CD14-positive monocyte (primary cell): Measurements from ENCODE around the gene ZEB2. TPM values are rescaled to one million over a fixed set of nuclear protein-coding genes. Genes with fewer than 3 reads are reported as not detected.

Experiments used
- DNase-seq, 3 donors: peaks; one replicate each; pipeline ENCODE4 v3.0.0-alpha.2; 2011 to 2022
- H2AFZ ChIP-seq: 2 replicates; pipeline ENCODE4 v1.6.0; 2012; ENCODE audit warnings: mild to moderate bottlenecking, low read depth, low read length, inconsistent platforms; ENCODE audit not compliant: insufficient read depth, poor library complexity, severe bottlenecking
- H3K27ac ChIP-seq, 2 donors: 1 replicate in 1 of 2; 2 replicates in 1 of 2; pipeline ENCODE4 v1.5.1; 2012 to 2013; ENCODE audit warnings: low read length in 2 of 2, control low read depth in 1 of 2, inconsistent platforms in 1 of 2, low read depth in 1 of 2, mild to moderate bottlenecking in 1 of 2
- H3K27me3 ChIP-seq, 2 donors: one replicate each; pipeline versions ENCODE4 v1.6.0 to v1.6.1; 2011 to 2013; ENCODE audit warnings: low read length in 2 of 2; ENCODE audit not compliant: control insufficient read depth in 2 of 2, insufficient read depth in 2 of 2
- H3K36me3 ChIP-seq, 2 donors: replicated peaks in 1 of 2; 1 replicate in 1 of 2; 2 replicates in 1 of 2; pipeline versions ENCODE4 v1.5.1 to v1.6.1; 2012 to 2013; ENCODE audit warnings: low read length in 2 of 2, control low read depth in 1 of 2, inconsistent platforms in 1 of 2, mild to moderate bottlenecking in 1 of 2; ENCODE audit not compliant: insufficient read depth in 2 of 2, control insufficient read depth in 1 of 2
- H3K4me1 ChIP-seq, 2 donors: 1 replicate in 1 of 2; 2 replicates in 1 of 2; pipeline versions ENCODE4 v1.5.1 to v1.6.1; 2012 to 2013; ENCODE audit warnings: low read length in 2 of 2, control low read depth in 1 of 2, inconsistent platforms in 1 of 2, mild to moderate bottlenecking in 1 of 2, moderate library complexity in 1 of 2; ENCODE audit not compliant: insufficient read depth in 2 of 2, control insufficient read depth in 1 of 2
- H3K4me2 ChIP-seq: replicated peaks from 2 replicates; pipeline ENCODE3; 2012; ENCODE audit warnings: low read length, moderate library complexity, mild to moderate bottlenecking; ENCODE audit not compliant: poor library complexity, severe bottlenecking; ENCODE audit errors: extremely low read depth
- H3K4me3 ChIP-seq, 3 experiments: fragments of 200-600 bp in 1 of 3; sonication (generic) in 1 of 3; replicated peaks in 1 of 3; 1 replicate in 2 of 3; 2 replicates in 1 of 3; pipeline ENCODE4 v1.5.1; 2011 to 2013; ENCODE audit warnings: low read length in 3 of 3, mild to moderate bottlenecking in 3 of 3, control low read depth in 2 of 3, low read depth in 2 of 3, inconsistent platforms in 1 of 3, moderate library complexity in 1 of 3
- H3K79me2 ChIP-seq: 2 replicates; pipeline ENCODE4 v1.6.0; 2012; ENCODE audit warnings: mild to moderate bottlenecking, control low read depth, inconsistent platforms, low read length, moderate library complexity; ENCODE audit not compliant: insufficient read depth
- H3K9ac ChIP-seq: 2 replicates; pipeline ENCODE4 v1.6.0; 2017; ENCODE audit warnings: low read length, mild to moderate bottlenecking; ENCODE audit not compliant: insufficient read depth, poor library complexity, severe bottlenecking
- H3K9me3 ChIP-seq, 2 donors: replicated peaks in 1 of 2; 1 replicate in 1 of 2; 2 replicates in 1 of 2; pipeline versions ENCODE4 v1.5.1 to v1.6.1; 2012 to 2013; ENCODE audit warnings: low read length in 2 of 2, control low read depth in 1 of 2; ENCODE audit not compliant: control insufficient read depth in 1 of 2, insufficient read depth in 1 of 2
- H4K20me1 ChIP-seq: 2 replicates; pipeline ENCODE4 v1.6.0; 2012; ENCODE audit warnings: mild to moderate bottlenecking, low read length, control low read depth, moderate library complexity; ENCODE audit not compliant: insufficient read depth
- H3K27ac Mint-ChIP-seq, 7 donors: one replicate each; pipeline ENCODE4 v1.8.0; 2020; ENCODE audit warnings: mild to moderate bottlenecking in 7 of 7, mixed read lengths in 7 of 7, moderate library complexity in 6 of 7, inconsistent platforms in 2 of 7
- H3K27me3 Mint-ChIP-seq, 3 donors: one replicate each; pipeline ENCODE4 v1.8.0; 2021 to 2022; ENCODE audit warnings: low read depth in 3 of 3, mild to moderate bottlenecking in 3 of 3, mixed read lengths in 3 of 3, moderate library complexity in 3 of 3, inconsistent platforms in 1 of 3
- H3K36me3 Mint-ChIP-seq, 2 donors: one replicate each; pipeline ENCODE4 v1.8.0; 2020; ENCODE audit warnings: mixed read lengths in 2 of 2, inconsistent platforms in 1 of 2, mild to moderate bottlenecking in 1 of 2
- H3K4me1 Mint-ChIP-seq: one replicate; pipeline ENCODE4 v1.8.0; 2020; ENCODE audit warnings: mild to moderate bottlenecking, mixed read lengths
- H3K4me3 Mint-ChIP-seq, 2 donors: one replicate each; pipeline ENCODE4 v1.8.0; 2020; ENCODE audit warnings: mild to moderate bottlenecking in 2 of 2, mixed read lengths in 2 of 2, moderate library complexity in 1 of 2
- H3K9me3 Mint-ChIP-seq, 7 donors: one replicate each; pipeline ENCODE4 v1.8.0; 2020 to 2022; ENCODE audit warnings: mixed read lengths in 7 of 7, mild to moderate bottlenecking in 6 of 7, moderate library complexity in 6 of 7, inconsistent platforms in 2 of 7
- WGBS: methylation state at CpG from one replicate; pipeline ENCODE4 v1.1.5; 2013; ENCODE audit warnings: missing lambda C conversion rate; ENCODE audit not compliant: insufficient coverage; 5-methylcytosine and 5-hydroxymethylcytosine counted together
- intact Hi-C, 2 donors: fragments of 100-400 bp; cut with micrococcal nuclease; formaldehyde crosslinking; loops; one replicate each; pipeline versions ENCODE4 v1.15.0 to v1.15.1; 2023
- polyA plus RNA-seq, 3 donors: library from polyadenylated mRNA; depleted of rRNA in 1 of 3; unstranded in 2 of 3; stranded (reverse) in 1 of 3; fragments of 300-500 nt in 2 of 3; fragments of >200 nt in 1 of 3; fragmentation: Illumina TruSeq in 2 of 3; gene quantifications; 1 replicate in 2 of 3; 2 replicates in 1 of 3; pipeline ENCODE4 v1.2.3, GENCODE V29; 2012 to 2021
- TF ChIP-seq, protein P1 (sequence below): fragments of 200-600 bp; IDR thresholded peaks from one replicate; pipeline ENCODE4 v1.8.0; 2022; ENCODE audit warnings: antibody characterized with exemption, mild to moderate bottlenecking

The ZEB2 gene
- polyA plus RNA-seq, 3 donors, result 76.8 to 325 (median 93.8) TPM

DNA sequence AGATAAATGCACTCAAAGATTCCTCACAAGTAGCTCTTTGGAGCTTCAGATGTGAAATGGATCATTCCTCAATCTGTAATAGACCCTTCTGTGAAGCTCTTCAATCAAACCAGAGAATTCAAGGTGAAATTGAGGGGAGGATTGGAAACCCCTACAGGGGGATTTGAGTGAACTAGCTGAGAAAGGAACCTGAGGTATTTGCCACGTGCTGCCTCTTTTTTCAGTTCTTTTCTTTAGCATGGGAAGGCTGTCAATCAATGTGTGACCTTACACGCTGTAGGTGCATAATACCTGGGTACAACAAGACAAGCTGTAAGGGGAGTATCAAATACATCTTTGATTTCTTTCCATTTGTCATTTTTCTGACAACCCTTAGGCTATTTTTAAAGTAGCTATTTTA lies 46.5 kb upstream of the ZEB2 start:
- Histone ChIP-seq H3K36me3 (no peaks in the 10 kb centered on the region), H3K9ac (no peak overlapping the region), H3K4me3 (no peak overlapping the region), H3K4me2 (no peak overlapping the region), H2AFZ (no peak overlapping the region), H3K27me3 (no peaks in the 10 kb centered on the region), H4K20me1 (no peaks in the 10 kb centered on the region), H3K4me1 (peaks cover 1 to 6% of the 10 kb centered on the region in 2 donors), H3K9me3 (no peaks in the 10 kb centered on the region), H3K27ac (no peak overlapping the region), H3K79me2 (no peaks in the 10 kb centered on the region)
- Mint-ChIP-seq H3K4me3 (no peak overlapping the region), H3K27ac (no peak overlapping the region), H3K4me1 (peaks cover 9% of the 10 kb centered on the region), H3K27me3 (no peaks in the 10 kb centered on the region), H3K9me3 (peaks cover 0 to 3% (median under 1%) of the 10 kb centered on the region in 7 donors), H3K36me3 (peaks cover 0 to 2% of the 10 kb centered on the region in 2 donors)
- intact Hi-C loops, result no loop called here
- WGBS, result no CpG with 5 or more reads among the region's 2 CpGs
- TF ChIP-seq, protein P1, sequence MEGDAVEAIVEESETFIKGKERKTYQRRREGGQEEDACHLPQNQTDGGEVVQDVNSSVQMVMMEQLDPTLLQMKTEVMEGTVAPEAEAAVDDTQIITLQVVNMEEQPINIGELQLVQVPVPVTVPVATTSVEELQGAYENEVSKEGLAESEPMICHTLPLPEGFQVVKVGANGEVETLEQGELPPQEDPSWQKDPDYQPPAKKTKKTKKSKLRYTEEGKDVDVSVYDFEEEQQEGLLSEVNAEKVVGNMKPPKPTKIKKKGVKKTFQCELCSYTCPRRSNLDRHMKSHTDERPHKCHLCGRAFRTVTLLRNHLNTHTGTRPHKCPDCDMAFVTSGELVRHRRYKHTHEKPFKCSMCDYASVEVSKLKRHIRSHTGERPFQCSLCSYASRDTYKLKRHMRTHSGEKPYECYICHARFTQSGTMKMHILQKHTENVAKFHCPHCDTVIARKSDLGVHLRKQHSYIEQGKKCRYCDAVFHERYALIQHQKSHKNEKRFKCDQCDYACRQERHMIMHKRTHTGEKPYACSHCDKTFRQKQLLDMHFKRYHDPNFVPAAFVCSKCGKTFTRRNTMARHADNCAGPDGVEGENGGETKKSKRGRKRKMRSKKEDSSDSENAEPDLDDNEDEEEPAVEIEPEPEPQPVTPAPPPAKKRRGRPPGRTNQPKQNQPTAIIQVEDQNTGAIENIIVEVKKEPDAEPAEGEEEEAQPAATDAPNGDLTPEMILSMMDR, result no peak
- DNase-seq, result no peak

DNA sequence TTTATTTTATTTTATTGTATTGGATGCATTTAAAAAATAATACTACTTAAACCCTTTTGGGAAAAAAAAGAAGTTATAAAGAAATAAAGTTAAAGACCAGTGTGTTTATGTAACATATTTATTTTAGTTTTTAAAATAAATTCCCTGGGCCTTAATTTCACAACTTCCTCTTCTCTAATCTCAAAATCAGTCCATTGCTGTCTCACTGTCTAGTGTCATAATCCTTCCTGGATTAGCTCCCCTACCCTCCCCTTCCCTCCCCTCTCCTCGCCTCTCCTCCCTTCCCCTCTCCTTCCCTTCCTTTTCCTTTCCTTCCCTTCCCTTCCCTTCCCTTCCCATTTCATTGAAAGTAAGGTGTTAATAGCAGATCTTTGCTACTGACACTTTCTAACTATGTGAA lies 40.3 kb upstream of the ZEB2 start:
- Histone ChIP-seq H3K27ac (peak overlapping the region in 1 of 2 donors; percentile 88), H3K4me2 (peak overlapping the region; percentile 15), H3K36me3 (no peaks in the 10 kb centered on the region), H3K4me3 (no peak overlapping the region), H4K20me1 (no peaks in the 10 kb centered on the region), H3K9ac (no peak overlapping the region), H3K9me3 (no peaks in the 10 kb centered on the region), H3K4me1 (peaks cover 27 to 31% of the 10 kb centered on the region in 2 donors), H2AFZ (no peak overlapping the region), H3K79me2 (no peaks in the 10 kb centered on the region), H3K27me3 (no peaks in the 10 kb centered on the region)
- intact Hi-C loops, result loop anchor here in 1 of 2 donors (5.0 kb wide), 1 partner anchor 37 kb away; no protein-coding TSS in a partner anchor
- peaks cover 0 to 3% (median 0%) of the 10 kb centered on the region in 7 donors for H3K9me3 Mint-ChIP-seq
- H3K4me1 Mint-ChIP-seq, result peaks cover 39% of the 10 kb centered on the region
- WGBS, result no CpG with 5 or more reads among the region's 1 CpG
- DNase-seq, result peak; percentile 46 to 75 (median 66)
- TF ChIP-seq, protein P1, result no peak
- no peak overlapping the region for H3K4me3 Mint-ChIP-seq
- H3K27ac Mint-ChIP-seq, result peak overlapping the region; percentile 73 to 91 (median 84)
- H3K36me3 Mint-ChIP-seq, result peaks cover 0 to 2% of the 10 kb centered on the region in 2 donors
- H3K27me3 Mint-ChIP-seq, result no peaks in the 10 kb centered on the region
